HG03097 (cell line): ENCODE data around the gene PHAF1.
"Not testable (repeated sequence)": the region's sequence is repeated elsewhere in the genome, so short reads cannot be mapped to it uniquely, and the experiment has no call there.

Experiments
- ATAC-seq: cut with Tn5 transposase; IDR thresholded peaks from one replicate; pipeline ENCODE4 v1.9.1; 2021; ENCODE audit not compliant: unreplicated experiment, low FRiP score

PHAF1 gene

GRCh38 chr16:67104061-67104460, 5.7 kb upstream of the PHAF1 start:
- ATAC-seq: no peak

DNA sequence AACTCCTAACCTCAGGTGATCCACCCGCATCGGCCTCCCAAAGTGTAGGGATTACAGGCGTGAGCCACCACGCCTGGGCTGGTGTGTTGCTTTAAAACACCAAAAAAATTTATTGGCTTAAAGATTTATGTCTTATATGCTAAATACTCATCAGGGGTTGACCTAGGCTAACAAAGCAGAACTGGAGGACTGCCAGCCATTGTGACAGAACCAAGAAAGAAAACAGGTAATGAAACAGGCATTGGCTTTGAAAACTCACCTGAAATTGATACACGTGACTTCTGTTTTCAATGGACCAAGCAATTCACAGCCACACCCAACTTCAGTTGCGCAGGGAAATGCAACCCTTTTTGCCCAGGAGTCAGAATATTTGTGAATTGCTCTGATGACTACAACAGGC, 4.9 kb upstream of the PHAF1 start:
- no peak for ATAC-seq

DNA sequence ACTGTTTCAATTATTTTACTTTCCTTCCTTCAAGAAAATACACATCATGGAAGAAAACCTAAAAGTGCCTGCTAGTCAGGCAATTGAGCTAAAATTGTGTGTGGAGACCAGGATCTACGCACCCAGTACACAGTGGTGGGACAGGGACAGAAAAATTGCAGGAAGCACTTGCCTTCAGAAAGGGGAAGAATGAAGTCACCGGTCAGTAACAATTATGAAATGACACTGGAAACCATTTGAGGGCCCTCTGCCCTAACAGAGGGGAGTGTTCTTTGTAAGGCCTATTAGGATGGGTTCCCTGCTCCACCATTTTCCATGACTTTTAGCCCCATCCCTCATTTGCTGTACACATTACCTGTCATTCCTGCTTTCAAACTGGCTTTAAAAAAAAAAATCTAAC, 4.5 kb upstream of the PHAF1 start:
- no peak for ATAC-seq

DNA sequence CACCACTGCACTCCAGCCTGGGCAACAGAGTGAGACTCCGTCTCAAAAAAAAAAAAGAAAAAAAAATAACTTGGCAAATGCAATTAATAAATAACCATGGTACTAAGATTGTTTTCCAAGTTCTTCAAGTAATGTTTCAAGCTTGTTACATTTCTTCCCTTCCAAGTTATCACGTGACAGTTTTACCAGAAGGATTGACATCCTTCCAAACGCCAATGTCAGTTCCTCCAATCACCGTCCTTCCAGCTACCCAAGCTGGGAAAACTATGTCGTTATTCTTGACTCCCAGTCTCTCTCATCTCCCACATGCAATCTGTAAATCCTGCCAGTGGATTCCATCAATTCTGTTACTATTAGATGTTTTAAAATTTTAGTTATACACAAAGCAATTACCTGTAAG, 3.9 kb upstream of the PHAF1 start:
- no peak for ATAC-seq

DNA sequence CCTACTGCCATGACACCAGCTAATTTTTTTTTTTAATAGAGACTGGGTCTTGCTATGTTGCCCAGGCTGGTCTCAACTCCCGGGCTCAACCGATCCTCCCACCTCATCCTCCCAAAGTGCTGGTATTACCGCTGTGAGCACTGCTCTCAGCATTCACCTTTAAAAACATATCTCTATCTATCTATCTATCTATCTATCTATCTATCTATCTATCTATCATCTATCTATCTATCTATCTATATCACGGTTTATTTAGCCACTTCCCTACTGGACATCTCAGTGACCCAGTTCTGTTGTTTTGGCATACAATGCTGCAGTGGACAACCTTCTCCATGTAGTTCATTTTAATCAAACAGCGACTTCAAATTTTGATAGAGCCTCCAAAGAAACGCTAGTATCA, 1.3 kb upstream of the PHAF1 start:
- no peak for ATAC-seq

GRCh38 chr16:67108931-67109406, 772 bp upstream of the PHAF1 start:
- no peak for ATAC-seq

GRCh38 chr16:67111951-67112444, 2.3 kb downstream of the PHAF1 start:
- no peak for ATAC-seq

DNA sequence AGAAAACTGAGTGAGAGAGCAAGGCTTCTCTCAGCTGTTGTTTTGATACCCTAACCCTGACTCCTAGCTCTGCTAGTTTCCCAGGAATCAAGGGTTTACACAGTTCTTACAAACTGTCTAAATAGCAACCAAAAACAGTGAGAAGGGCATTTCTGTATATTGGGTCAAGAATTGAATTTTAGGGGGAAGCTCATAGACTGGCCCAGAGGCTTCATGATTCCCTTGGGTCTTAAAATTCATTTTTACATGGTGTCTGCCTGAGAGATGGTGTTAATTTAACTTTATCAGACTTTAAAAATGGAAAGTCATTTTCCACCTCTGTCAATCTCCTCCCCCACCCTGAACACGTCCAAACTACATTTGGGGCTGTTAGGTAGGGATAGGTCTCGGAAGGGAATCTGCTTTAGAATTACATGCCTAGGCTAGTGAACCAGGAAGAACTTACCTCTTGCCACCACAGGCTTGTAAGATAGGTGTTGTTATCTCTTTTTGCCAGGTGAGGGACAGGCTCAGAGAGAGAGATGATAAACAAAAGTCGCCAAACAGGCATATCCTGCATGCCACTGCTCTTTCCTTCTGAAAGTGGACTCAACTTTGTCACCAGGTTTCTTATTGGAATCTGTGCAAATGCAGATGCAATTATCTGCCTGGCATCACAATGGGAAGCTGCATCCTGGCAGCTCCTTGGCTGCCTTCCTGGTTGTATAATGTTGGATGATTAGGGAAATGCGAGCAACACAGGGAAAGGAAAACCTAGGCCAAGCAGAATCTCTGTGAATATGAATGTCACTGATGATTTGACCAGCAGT, 3.1 kb downstream of the PHAF1 start:
- no peak for ATAC-seq

GRCh38 chr16:67114793-67115192, 5.1 kb downstream of the PHAF1 start:
- no peak for ATAC-seq

DNA sequence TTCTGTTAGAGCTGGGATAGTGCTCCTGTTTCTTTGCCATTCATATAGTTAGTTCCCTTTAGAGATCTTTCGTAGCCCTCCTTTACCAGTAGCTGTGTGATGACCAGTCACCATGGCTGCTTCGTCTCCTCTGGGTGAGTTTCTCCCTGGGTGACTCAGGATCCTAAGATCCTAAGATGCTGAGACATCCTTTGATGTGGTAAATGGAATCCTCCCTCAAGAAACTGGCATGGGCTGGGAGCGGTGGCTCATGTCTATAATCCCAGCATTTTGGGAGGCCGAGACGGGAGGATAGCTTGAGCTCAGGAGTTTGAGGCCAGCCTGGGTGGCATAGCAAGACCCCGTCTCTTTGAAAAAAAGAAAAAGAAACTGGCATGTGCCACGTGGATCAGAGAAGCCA, 5.9 kb downstream of the PHAF1 start:
- no peak for ATAC-seq

GRCh38 chr16:67116388-67117311, 6.9 kb downstream of the PHAF1 start:
- ATAC-seq: no peak

GRCh38 chr16:67117716-67118115, 8.0 kb downstream of the PHAF1 start:
- ATAC-seq: no peak

GRCh38 chr16:67120025-67120424, 10.3 kb downstream of the PHAF1 start:
- no peak for ATAC-seq

- not testable (repeated sequence) for ATAC-seq
These were observed 13.1 kb downstream of the PHAF1 start for GRCh38 chr16:67122799-67123198.

GRCh38 chr16:67128417-67128816, 18.7 kb downstream of the PHAF1 start:
- no peak for ATAC-seq

GRCh38 chr16:67128887-67129286, 19.1 kb downstream of the PHAF1 start:
- ATAC-seq: no peak

DNA sequence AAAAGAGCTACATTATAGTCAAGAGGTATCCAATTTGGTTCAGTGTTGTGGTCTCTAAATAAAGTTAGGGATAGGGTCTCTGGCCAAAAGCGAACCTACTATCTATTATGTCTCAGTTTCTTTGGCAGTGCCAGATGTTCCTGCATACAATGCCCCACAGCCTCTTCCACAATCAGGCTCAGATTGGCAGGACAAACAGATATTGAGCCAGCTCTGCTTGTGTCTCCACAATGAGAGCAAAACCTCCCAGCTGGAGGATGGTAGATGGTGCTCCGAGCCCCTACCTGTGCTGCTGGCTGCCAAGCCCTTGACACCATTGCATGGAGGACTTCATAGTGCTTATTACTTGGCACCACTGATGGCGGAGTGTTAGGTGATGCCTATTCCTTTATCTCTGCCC, 19.7 kb downstream of the PHAF1 start:
- ATAC-seq: no peak

- no peak for ATAC-seq
These were observed 27.9 kb downstream of the PHAF1 start for GRCh38 chr16:67137605-67138004.

- no peak for ATAC-seq
These were observed 31.6 kb downstream of the PHAF1 start for GRCh38 chr16:67141391-67141790.

DNA sequence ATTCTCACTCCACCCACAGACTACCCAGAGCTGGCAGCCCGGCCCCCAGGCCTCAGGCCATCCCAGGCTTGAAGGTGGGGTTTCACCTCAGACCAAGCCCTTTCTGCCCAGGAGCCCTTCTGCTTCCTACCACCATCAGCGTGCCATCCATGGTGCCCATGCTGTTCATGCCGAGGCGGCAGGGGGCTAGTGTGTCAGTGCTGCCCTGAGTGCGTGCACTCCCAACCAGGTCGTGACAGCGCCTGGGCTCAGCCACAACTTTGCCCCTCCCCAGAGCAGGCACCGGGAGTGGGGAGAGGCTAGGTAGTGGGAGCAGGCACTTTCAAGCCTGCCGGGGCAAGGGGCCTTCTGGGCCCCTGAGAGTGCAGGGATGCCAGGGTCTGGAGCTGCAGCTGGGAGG, 32.6 kb downstream of the PHAF1 start:
- no peak for ATAC-seq

DNA sequence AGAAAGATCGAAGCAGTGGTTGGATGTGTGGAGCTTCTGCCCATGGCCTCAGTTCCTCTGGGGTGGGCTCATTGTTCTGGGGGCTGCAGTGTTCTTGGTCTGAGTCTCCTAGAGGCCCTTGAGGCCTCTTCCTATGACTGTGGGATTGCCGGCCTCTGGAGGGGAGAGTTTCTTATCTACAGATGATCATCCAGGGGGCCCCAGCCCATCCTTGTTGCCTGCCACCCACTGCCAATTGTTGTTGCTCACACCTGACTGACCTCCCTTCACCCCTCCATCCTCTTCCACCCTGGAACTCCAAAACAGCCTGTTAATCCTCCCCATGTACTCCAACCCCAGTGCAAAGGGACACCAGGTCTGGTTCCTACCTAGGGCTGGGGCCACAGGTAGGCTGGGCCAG, 35.2 kb downstream of the PHAF1 start:
- ATAC-seq: no peak
